AG04450 (cell line): Measurements from ENCODE around the gene OLFML1. TPM values are rescaled to one million over a fixed set of nuclear protein-coding genes. Genes with fewer than 3 reads are reported as not detected.

Source experiments
- CTCF ChIA-PET: fragments of 300-600, 350-600 bp; formaldehyde crosslinking; extraction: SDS; loops from one replicate; lab custom pipeline; 2022; ENCODE audit warnings: antibody characterized with exemption, inconsistent platforms; lab: Charles Lee
- POLR2A ChIA-PET: fragments of 350-600 bp; formaldehyde crosslinking; extraction: SDS; loops from one replicate; lab custom pipeline; 2021; ENCODE audit warnings: antibody characterized with exemption, inconsistent platforms; lab: Yijun Ruan, JAX
- DNase-seq: peaks from one replicate; pipeline ENCODE4 v3.0.0-alpha.2; 2011; ENCODE audit warnings: low read depth, low spot score
- H3K27ac ChIP-seq: one replicate; pipeline ENCODE4 v1.5.1; 2012; ENCODE audit warnings: low read depth, low read length, control low read depth
- H3K27me3 ChIP-seq: one replicate; pipeline ENCODE4 v1.6.0; 2012; ENCODE audit warnings: low read length; ENCODE audit not compliant: control insufficient read depth, insufficient read depth
- H3K4me3 ChIP-seq: 2 replicates; pipeline ENCODE4 v1.5.1; 2011; ENCODE audit warnings: mild to moderate bottlenecking, low read depth, low read length, control low read depth
- H3K9me3 ChIP-seq: 2 replicates; pipeline ENCODE4 v1.5.1; 2012; ENCODE audit warnings: low read length; ENCODE audit not compliant: control insufficient read depth, insufficient read depth
- polyA plus RNA-seq: library from polyadenylated mRNA; depleted of rRNA; stranded (reverse); fragments of >200 nt; gene quantifications from 2 replicates; pipeline ENCODE4 v1.2.3, GENCODE V29; 2011
- TF ChIP-seq, protein P1 (sequence below): IDR thresholded peaks from 2 replicates; pipeline ENCODE4 v1.5.1; 2011; ENCODE audit warnings: low read depth, low read length, control low read depth, inconsistent platforms

The OLFML1 gene
- polyA plus RNA-seq, 1 experiment: 0.21 TPM

- H3K4me3 ChIP-seq: no peak overlapping the region
- ChIA-PET CTCF (interaction anchor here (1.1 kb wide), 1 partner anchor 18 kb away, joined by 3 read pairs; the partner anchor contains the start of gene PPFIBP2), POLR2A (no interaction called here)
- TF ChIP-seq, protein P1, sequence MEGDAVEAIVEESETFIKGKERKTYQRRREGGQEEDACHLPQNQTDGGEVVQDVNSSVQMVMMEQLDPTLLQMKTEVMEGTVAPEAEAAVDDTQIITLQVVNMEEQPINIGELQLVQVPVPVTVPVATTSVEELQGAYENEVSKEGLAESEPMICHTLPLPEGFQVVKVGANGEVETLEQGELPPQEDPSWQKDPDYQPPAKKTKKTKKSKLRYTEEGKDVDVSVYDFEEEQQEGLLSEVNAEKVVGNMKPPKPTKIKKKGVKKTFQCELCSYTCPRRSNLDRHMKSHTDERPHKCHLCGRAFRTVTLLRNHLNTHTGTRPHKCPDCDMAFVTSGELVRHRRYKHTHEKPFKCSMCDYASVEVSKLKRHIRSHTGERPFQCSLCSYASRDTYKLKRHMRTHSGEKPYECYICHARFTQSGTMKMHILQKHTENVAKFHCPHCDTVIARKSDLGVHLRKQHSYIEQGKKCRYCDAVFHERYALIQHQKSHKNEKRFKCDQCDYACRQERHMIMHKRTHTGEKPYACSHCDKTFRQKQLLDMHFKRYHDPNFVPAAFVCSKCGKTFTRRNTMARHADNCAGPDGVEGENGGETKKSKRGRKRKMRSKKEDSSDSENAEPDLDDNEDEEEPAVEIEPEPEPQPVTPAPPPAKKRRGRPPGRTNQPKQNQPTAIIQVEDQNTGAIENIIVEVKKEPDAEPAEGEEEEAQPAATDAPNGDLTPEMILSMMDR: no peak
- no peaks in the 10 kb centered on the region for H3K9me3 ChIP-seq
- no peak overlapping the region for H3K27ac ChIP-seq
- no peak for DNase-seq
- peaks cover 2% of the 10 kb centered on the region for H3K27me3 ChIP-seq
Observed at GRCh38 chr11:7531011-7531410, 45.7 kb downstream of the OLFML1 start.

- Histone ChIP-seq H3K27me3 (no peaks in the 10 kb centered on the region), H3K9me3 (no peaks in the 10 kb centered on the region), H3K27ac (no peak overlapping the region), H3K4me3 (no peak overlapping the region)
- ChIA-PET CTCF (interaction anchor here (1.1 kb wide), 1 partner anchor 19 kb away, joined by 3 read pairs; the partner anchor contains the start of gene PPFIBP2), POLR2A (no interaction called here)
- DNase-seq: no peak
- TF ChIP-seq, protein P1: no peak
Observed at GRCh38 chr11:7532405-7533145, 47.3 kb downstream of the OLFML1 start.

GRCh38 chr11:7533199-7534041, 48.1 kb downstream of the OLFML1 start:
- POLR2A ChIA-PET: no interaction called here
- CTCF ChIA-PET: no interaction called here
- TF ChIP-seq, protein P1: no peak
- no peaks in the 10 kb centered on the region for H3K9me3 ChIP-seq
- no peak for DNase-seq
- H3K27me3 ChIP-seq: no peaks in the 10 kb centered on the region
- H3K4me3 ChIP-seq: no peak overlapping the region
- H3K27ac ChIP-seq: no peak overlapping the region

- H3K9me3 ChIP-seq: no peaks in the 10 kb centered on the region
- ChIA-PET POLR2A (no interaction called here), CTCF (no interaction called here)
- H3K4me3 ChIP-seq: no peak overlapping the region
- DNase-seq: no peak
- TF ChIP-seq, protein P1: no peak
- no peak overlapping the region for H3K27ac ChIP-seq
- H3K27me3 ChIP-seq: no peaks in the 10 kb centered on the region
Observed at GRCh38 chr11:7534042-7534378, 48.7 kb downstream of the OLFML1 start.

- TF ChIP-seq, protein P1: no peak
- ChIA-PET CTCF (no interaction called here), POLR2A (no interaction called here)
- H3K27me3 ChIP-seq: peaks cover 2% of the 10 kb centered on the region
- H3K27ac ChIP-seq: no peak overlapping the region
- H3K9me3 ChIP-seq: no peaks in the 10 kb centered on the region
- no peak for DNase-seq
- H3K4me3 ChIP-seq: no peak overlapping the region
Observed at GRCh38 chr11:7536100-7536499, 50.8 kb downstream of the OLFML1 start.
